CD8-positive, alpha-beta memory T cell (primary cell): Measurements from ENCODE around the gene FAM131A. TPM values are rescaled to one million over a fixed set of nuclear protein-coding genes. Genes with fewer than 3 reads are reported as not detected.

Experiments used
- CTCF ChIA-PET: fragments of 350-600 bp; sonication (Branson Sonifier 250); formaldehyde crosslinking; loops from one replicate; lab custom pipeline; 2021; ENCODE audit warnings: antibody characterized with exemption; lab: Charles Lee
- POLR2A ChIA-PET: fragments of 350-600 bp; sonication (Branson Sonifier 250); formaldehyde crosslinking; loops from one replicate; lab custom pipeline; 2021; ENCODE audit warnings: antibody characterized with exemption; lab: Charles Lee
- DNase-seq, 5 donors: peaks; one replicate each; pipeline versions ENCODE4 v3.0.0 to v3.0.0-alpha.2; 2020 to 2022; ENCODE audit warnings: mixed read lengths in 1 of 5
- H3K27ac ChIP-seq: one replicate; pipeline ENCODE4 v1.7.0; 2013; ENCODE audit warnings: low read depth, mild to moderate bottlenecking, low read length, moderate library complexity
- H3K27me3 ChIP-seq: 2 replicates; pipeline ENCODE4 v1.7.0; 2013; ENCODE audit warnings: low read length, mild to moderate bottlenecking; ENCODE audit not compliant: insufficient read depth, poor library complexity, severe bottlenecking
- H3K36me3 ChIP-seq: 2 replicates; pipeline ENCODE4 v1.7.0; 2013; ENCODE audit warnings: mild to moderate bottlenecking, low read length, moderate library complexity; ENCODE audit not compliant: insufficient read depth
- H3K4me1 ChIP-seq: 2 replicates; pipeline ENCODE4 v1.7.0; 2013; ENCODE audit warnings: mild to moderate bottlenecking, low read length, moderate library complexity; ENCODE audit not compliant: insufficient read depth
- H3K4me3 ChIP-seq: 2 replicates; pipeline ENCODE4 v1.7.0; 2013; ENCODE audit warnings: mild to moderate bottlenecking, low read length
- H3K9me3 ChIP-seq: 2 replicates; pipeline ENCODE4 v1.7.0; 2013; ENCODE audit warnings: mild to moderate bottlenecking, low read length
- H3K27ac Mint-ChIP-seq, 8 donors: one replicate each; pipeline ENCODE4 v1.8.0; 2020 to 2021; ENCODE audit warnings: mixed read lengths in 8 of 8, mild to moderate bottlenecking in 6 of 8, inconsistent platforms in 3 of 8, moderate library complexity in 3 of 8
- H3K27me3 Mint-ChIP-seq, 2 donors: one replicate each; pipeline ENCODE4 v1.8.0; 2020 to 2021; ENCODE audit warnings: mixed read lengths in 2 of 2, mild to moderate bottlenecking in 1 of 2, moderate library complexity in 1 of 2
- H3K36me3 Mint-ChIP-seq, 3 donors: one replicate each; pipeline ENCODE4 v1.8.0; 2020 to 2021; ENCODE audit warnings: mixed read lengths in 3 of 3, inconsistent platforms in 1 of 3, mild to moderate bottlenecking in 1 of 3
- H3K4me1 Mint-ChIP-seq, 3 donors: one replicate each; pipeline ENCODE4 v1.8.0; 2020 to 2021; ENCODE audit warnings: mixed read lengths in 3 of 3, inconsistent platforms in 1 of 3, mild to moderate bottlenecking in 1 of 3
- H3K4me3 Mint-ChIP-seq, 7 donors: one replicate each; pipeline ENCODE4 v1.8.0; 2020 to 2021; ENCODE audit warnings: mixed read lengths in 7 of 7, mild to moderate bottlenecking in 6 of 7, moderate library complexity in 4 of 7, inconsistent platforms in 2 of 7
- H3K9me3 Mint-ChIP-seq, 5 donors: one replicate each; pipeline ENCODE4 v1.8.0; 2020 to 2022; ENCODE audit warnings: mixed read lengths in 5 of 5, mild to moderate bottlenecking in 3 of 5, moderate library complexity in 2 of 5, inconsistent platforms in 1 of 5
- polyA plus RNA-seq: library from polyadenylated mRNA; unstranded; fragments of 300-500 nt; fragmentation: Illumina TruSeq; gene quantifications from one replicate; pipeline ENCODE4 v1.2.3, GENCODE V29; 2021
- total RNA-seq, 2 experiments: library from RNA; stranded (reverse); gene quantifications; one replicate each; pipeline ENCODE4 v1.2.3, GENCODE V29; 2021

FAM131A gene
- total and polyA plus RNA-seq, 3 experiments from 2014 or later, result 2.2 to 2.4 (median 2.2) TPM

DNA sequence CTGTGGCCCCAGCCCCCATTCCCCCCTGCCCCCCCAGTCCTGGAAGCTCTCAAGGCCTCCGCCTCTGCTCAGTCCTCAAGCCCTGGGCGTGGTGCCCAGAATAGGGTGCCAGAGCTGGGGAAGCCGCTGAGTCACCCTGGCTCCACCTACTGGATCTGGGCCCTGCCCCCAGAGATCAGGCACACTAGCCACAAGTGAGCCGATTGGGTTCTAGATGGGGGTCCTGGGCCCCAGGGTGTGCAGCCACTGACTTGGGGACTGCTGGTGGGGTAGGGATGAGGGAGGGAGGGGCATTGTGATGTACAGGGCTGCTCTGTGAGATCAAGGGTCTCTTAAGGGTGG is 17.3 kb upstream of the FAM131A start:
- Histone ChIP-seq H3K9me3 (no peaks in the 10 kb centered on the region), H3K4me3 (no peak overlapping the region), H3K36me3 (peaks cover 56% of the 10 kb centered on the region), H3K4me1 (peaks cover 22% of the 10 kb centered on the region), H3K27ac (no peak overlapping the region), H3K27me3 (no peaks in the 10 kb centered on the region)
- Mint-ChIP-seq H3K4me1 (peaks cover 29 to 39% (median 31%) of the 10 kb centered on the region in 3 donors), H3K36me3 (peaks cover 0 to 80% (median 20%) of the 10 kb centered on the region in 3 donors), H3K27me3 (no peaks in the 10 kb centered on the region), H3K27ac (peak overlapping the region in 2 of 8 donors; percentile 12 to 68), H3K4me3 (no peak overlapping the region), H3K9me3 (no peaks in the 10 kb centered on the region)
- POLR2A ChIA-PET, result no interaction called here
- no peak for DNase-seq
- CTCF ChIA-PET, result no interaction called here

DNA sequence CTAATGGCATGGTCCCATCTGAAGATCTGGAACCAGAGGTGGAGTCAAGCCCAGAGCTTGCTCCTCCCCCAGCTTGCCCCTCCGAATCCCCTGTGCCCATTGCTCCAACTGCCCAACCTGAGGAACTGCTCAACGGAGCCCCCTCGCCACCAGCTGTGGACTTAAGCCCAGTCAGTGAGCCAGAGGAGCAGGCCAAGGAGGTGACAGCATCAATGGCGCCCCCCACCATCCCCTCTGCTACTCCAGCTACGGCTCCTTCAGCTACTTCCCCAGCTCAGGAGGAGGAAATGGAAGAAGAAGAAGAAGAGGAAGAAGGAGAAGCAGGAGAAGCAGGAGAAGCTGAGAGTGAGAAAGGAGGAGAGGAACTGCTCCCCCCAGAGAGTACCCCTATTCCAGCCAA is 15.7 kb upstream of the FAM131A start:
- Histone ChIP-seq H3K36me3 (peaks cover 67% of the 10 kb centered on the region), H3K27me3 (no peaks in the 10 kb centered on the region), H3K4me1 (peaks cover 11% of the 10 kb centered on the region), H3K9me3 (no peaks in the 10 kb centered on the region), H3K4me3 (no peak overlapping the region), H3K27ac (no peak overlapping the region)
- peaks cover 0 to 91% (median 20%) of the 10 kb centered on the region in 3 donors for H3K36me3 Mint-ChIP-seq
- peaks cover 21 to 26% (median 22%) of the 10 kb centered on the region in 3 donors for H3K4me1 Mint-ChIP-seq
- no peak for DNase-seq
- POLR2A ChIA-PET, result no interaction called here
- H3K4me3 Mint-ChIP-seq, result no peak overlapping the region
- CTCF ChIA-PET, result no interaction called here
- no peaks in the 10 kb centered on the region for H3K9me3 Mint-ChIP-seq
- peak overlapping the region in 2 of 8 donors; percentile 56 to 68 for H3K27ac Mint-ChIP-seq
- no peaks in the 10 kb centered on the region for H3K27me3 Mint-ChIP-seq

DNA sequence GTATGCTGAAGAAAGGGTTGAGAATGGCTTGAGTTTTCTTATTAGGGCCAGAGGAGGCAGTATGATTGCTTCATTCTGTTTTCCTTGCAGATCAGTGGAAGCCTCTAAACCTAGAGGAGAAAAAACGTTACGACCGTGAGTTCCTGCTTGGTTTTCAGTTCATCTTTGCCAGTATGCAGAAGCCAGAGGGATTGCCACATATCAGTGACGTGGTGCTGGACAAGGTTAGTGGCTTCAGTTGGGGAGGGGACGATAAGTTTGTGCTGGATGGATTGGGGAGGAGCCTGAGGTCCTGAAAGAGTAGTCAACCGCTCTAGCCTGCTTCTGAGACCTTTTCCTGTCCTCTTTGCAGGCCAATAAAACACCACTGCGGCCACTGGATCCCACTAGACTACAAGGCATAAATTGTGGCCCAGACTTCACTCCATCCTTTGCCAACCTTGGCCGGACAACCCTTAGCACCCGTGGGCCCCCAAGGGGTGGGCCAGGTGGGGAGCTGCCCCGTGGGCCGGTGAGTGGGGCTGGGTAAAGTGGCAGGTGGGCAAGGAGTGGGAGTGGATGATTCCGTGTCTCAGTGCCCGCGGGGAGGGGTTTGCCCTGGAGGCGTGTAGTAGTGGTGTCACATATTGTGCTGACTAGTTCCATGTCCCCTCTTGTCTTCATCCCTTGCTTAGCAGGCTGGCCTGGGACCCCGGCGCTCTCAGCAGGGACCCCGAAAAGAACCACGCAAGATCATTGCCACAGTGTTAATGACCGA is 14.5 kb upstream of the FAM131A start:
- H3K27ac ChIP-seq, result no peak overlapping the region
- Mint-ChIP-seq H3K4me1 (peaks cover 9 to 14% (median 9%) of the 10 kb centered on the region in 3 donors), H3K27me3 (no peaks in the 10 kb centered on the region), H3K9me3 (no peaks in the 10 kb centered on the region), H3K27ac (no peak overlapping the region), H3K4me3 (no peak overlapping the region), H3K36me3 (peaks cover 0 to 91% (median 20%) of the 10 kb centered on the region in 3 donors)
- H3K36me3 ChIP-seq, result peaks cover 76% of the 10 kb centered on the region
- H3K4me3 ChIP-seq, result no peak overlapping the region
- H3K9me3 ChIP-seq, result no peaks in the 10 kb centered on the region
- no peaks in the 10 kb centered on the region for H3K4me1 ChIP-seq
- DNase-seq, result no peak
- POLR2A ChIA-PET, result no interaction called here
- CTCF ChIA-PET, result no interaction called here
- no peaks in the 10 kb centered on the region for H3K27me3 ChIP-seq

DNA sequence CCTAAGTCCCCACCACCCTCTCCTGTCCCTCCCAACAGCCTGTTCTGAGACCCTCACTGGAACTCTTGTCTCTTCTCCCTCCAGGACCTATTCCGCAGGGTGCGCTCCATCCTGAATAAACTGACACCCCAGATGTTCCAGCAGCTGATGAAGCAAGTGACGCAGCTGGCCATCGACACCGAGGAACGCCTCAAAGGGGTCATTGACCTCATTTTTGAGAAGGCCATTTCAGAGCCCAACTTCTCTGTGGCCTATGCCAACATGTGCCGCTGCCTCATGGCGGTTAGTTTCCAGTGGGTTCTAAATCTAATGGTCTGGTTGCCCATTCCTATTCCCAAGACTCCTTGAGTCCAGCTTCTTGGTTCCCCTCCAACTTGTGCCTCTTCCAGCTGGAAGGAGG is 13.7 kb upstream of the FAM131A start:
- Mint-ChIP-seq H3K9me3 (no peaks in the 10 kb centered on the region), H3K27me3 (no peaks in the 10 kb centered on the region), H3K27ac (no peak overlapping the region), H3K36me3 (peaks cover 0 to 96% (median 24%) of the 10 kb centered on the region in 3 donors), H3K4me3 (no peak overlapping the region), H3K4me1 (peaks cover 6 to 10% (median 6%) of the 10 kb centered on the region in 3 donors)
- Histone ChIP-seq H3K27ac (no peak overlapping the region), H3K9me3 (no peaks in the 10 kb centered on the region), H3K27me3 (no peaks in the 10 kb centered on the region), H3K36me3 (peaks cover 82% of the 10 kb centered on the region), H3K4me1 (no peaks in the 10 kb centered on the region), H3K4me3 (no peak overlapping the region)
- ChIA-PET POLR2A (no interaction called here), CTCF (interaction anchor here (1.1 kb wide), 1 partner anchor 190 kb away, joined by 3 read pairs; no protein-coding TSS in a partner anchor)
- no peak for DNase-seq

DNA sequence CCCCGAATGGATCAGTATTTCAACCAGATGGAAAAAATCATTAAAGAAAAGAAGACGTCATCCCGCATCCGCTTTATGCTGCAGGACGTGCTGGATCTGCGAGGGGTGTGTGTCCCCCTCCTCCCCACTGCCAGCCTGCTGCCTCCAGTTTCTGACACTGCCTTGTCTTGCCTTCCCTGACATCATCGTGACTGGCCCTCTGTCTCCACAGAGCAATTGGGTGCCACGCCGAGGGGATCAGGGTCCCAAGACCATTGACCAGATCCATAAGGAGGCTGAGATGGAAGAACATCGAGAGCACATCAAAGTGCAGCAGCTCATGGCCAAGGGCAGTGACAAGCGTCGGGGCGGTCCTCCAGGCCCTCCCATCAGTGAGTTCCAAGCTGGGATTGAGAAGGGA is 12.1 kb upstream of the FAM131A start:
- Histone ChIP-seq H3K4me3 (no peak overlapping the region), H3K27ac (no peak overlapping the region), H3K9me3 (no peaks in the 10 kb centered on the region), H3K27me3 (no peaks in the 10 kb centered on the region), H3K36me3 (peaks cover 88% of the 10 kb centered on the region), H3K4me1 (no peaks in the 10 kb centered on the region)
- Mint-ChIP-seq H3K36me3 (peaks cover 0 to 98% (median 33%) of the 10 kb centered on the region in 3 donors), H3K4me1 (no peaks in the 10 kb centered on the region), H3K27ac (peak overlapping the region in 1 of 8 donors; percentile 70), H3K27me3 (no peaks in the 10 kb centered on the region), H3K4me3 (no peak overlapping the region), H3K9me3 (no peaks in the 10 kb centered on the region)
- no peak for DNase-seq
- CTCF ChIA-PET, result no interaction called here
- POLR2A ChIA-PET, result no interaction called here

DNA sequence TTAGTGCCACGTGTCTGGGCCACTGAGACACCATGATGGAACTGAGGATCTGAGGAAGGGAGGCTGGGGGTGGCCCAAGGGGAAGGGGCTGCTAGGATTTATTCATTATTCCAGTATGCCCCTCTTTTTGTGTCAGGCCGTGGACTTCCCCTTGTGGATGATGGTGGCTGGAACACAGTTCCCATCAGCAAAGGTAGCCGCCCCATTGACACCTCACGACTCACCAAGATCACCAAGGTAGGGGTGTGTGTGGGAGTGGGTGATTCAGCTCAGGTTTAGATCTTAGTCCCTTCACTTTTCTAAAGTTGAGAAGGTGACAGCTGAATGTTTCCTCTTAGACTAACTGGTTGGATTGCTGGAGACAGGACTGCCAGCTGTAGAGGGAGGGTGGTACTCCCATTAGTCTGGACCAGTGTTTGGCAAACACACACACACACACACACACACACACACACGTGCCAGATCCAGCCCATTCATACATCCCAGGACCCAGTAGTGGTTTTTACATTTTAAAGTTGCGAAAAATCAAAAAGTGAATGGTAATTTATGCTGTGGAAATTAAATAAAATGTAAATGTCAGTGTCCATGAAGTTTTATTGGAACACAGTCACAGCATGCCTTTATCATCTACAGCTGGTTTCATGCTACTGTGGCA is 11.6 kb upstream of the FAM131A start:
- Mint-ChIP-seq H3K27ac (peak overlapping the region in 3 of 8 donors; percentile 37 to 66 (median 43)), H3K4me1 (no peaks in the 10 kb centered on the region), H3K27me3 (no peaks in the 10 kb centered on the region), H3K9me3 (no peaks in the 10 kb centered on the region), H3K4me3 (no peak overlapping the region), H3K36me3 (peaks cover 0 to 96% (median 30%) of the 10 kb centered on the region in 3 donors)
- Histone ChIP-seq H3K36me3 (peaks cover 83% of the 10 kb centered on the region), H3K9me3 (no peaks in the 10 kb centered on the region), H3K27ac (no peak overlapping the region), H3K27me3 (no peaks in the 10 kb centered on the region), H3K4me1 (no peaks in the 10 kb centered on the region), H3K4me3 (no peak overlapping the region)
- CTCF ChIA-PET, result no interaction called here
- no peak for DNase-seq
- POLR2A ChIA-PET, result no interaction called here

DNA sequence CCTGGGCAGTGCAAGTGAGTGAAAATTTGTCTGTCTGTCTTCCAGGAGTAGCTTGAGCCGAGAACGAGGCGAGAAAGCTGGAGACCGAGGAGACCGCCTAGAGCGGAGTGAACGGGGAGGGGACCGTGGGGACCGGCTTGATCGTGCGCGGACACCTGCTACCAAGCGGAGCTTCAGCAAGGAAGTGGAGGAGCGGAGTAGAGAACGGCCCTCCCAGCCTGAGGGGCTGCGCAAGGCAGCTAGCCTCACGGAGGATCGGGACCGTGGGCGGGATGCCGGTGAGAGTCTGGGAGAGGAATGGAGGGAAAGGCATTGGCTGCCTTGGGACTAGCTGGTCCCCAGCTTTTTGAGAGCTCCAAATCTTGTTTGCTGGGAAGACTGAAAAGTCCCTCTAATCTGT is 10.2 kb upstream of the FAM131A start:
- Histone ChIP-seq H3K9me3 (no peaks in the 10 kb centered on the region), H3K27me3 (no peaks in the 10 kb centered on the region), H3K27ac (no peak overlapping the region), H3K4me1 (no peaks in the 10 kb centered on the region), H3K36me3 (peaks cover 83% of the 10 kb centered on the region), H3K4me3 (no peak overlapping the region)
- Mint-ChIP-seq H3K4me1 (no peaks in the 10 kb centered on the region), H3K27ac (peak overlapping the region in 3 of 8 donors; percentile 43 to 70 (median 67)), H3K27me3 (no peaks in the 10 kb centered on the region), H3K4me3 (no peak overlapping the region), H3K9me3 (no peaks in the 10 kb centered on the region), H3K36me3 (peaks cover 0 to 96% (median 25%) of the 10 kb centered on the region in 3 donors)
- CTCF ChIA-PET, result interaction anchor here (1.3 kb wide), 1 partner anchor 24 kb away, joined by 4 read pairs; no protein-coding TSS in a partner anchor
- DNase-seq, result no peak
- POLR2A ChIA-PET, result no interaction called here

DNA sequence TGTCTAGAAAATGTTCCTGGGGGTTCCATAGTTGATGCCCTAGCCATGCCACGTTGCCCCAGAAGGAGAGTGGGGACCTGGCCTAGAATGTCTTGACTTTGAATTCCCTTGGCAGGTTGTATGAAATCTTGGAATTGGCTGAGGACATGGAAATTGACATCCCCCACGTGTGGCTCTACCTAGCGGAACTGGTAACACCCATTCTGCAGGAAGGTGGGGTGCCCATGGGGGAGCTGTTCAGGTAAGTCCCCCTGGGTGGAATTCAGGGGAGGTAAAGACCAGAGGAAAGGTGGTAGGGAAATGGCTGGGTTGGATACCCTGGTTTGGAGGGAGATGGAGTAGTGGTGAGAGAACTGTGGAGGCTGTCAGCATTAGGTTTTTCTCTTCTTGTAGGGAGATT is 8.9 kb upstream of the FAM131A start:
- ChIA-PET POLR2A (no interaction called here), CTCF (interaction anchor here (1.3 kb wide), 1 partner anchor 22 kb away, joined by 4 read pairs; no protein-coding TSS in a partner anchor)
- Histone ChIP-seq H3K4me1 (no peaks in the 10 kb centered on the region), H3K27me3 (no peaks in the 10 kb centered on the region), H3K9me3 (no peaks in the 10 kb centered on the region), H3K4me3 (no peak overlapping the region), H3K36me3 (peaks cover 82% of the 10 kb centered on the region), H3K27ac (no peak overlapping the region)
- no peaks in the 10 kb centered on the region for H3K9me3 Mint-ChIP-seq
- no peaks in the 10 kb centered on the region for H3K27me3 Mint-ChIP-seq
- peak overlapping the region in 2 of 8 donors; percentile 9 to 58 for H3K27ac Mint-ChIP-seq
- peaks cover 0 to 96% (median 25%) of the 10 kb centered on the region in 3 donors for H3K36me3 Mint-ChIP-seq
- peak overlapping the region in 1 of 7 donors; percentile 21 for H3K4me3 Mint-ChIP-seq
- DNase-seq, result no peak
- H3K4me1 Mint-ChIP-seq, result peaks cover under 1 to 6% (median 1%) of the 10 kb centered on the region in 3 donors
